GM19395 (cell line): ENCODE measurements around the gene CHCHD3.

Experiments used
- ATAC-seq: cut with Tn5 transposase; IDR thresholded peaks from one replicate; pipeline ENCODE4 v1.9.1; 2021; ENCODE audit warnings: mild to moderate bottlenecking, moderate library complexity; ENCODE audit not compliant: unreplicated experiment

Gene CHCHD3

GRCh38 chr7:133081599-133082389, at the start of gene CHCHD3:
CHCHD3 (minus strand) TSS chr7:133082090; CDS start chr7:133081937, 153 bp downstream.
- peak; percentile 100 for ATAC-seq

- ATAC-seq = no peak
These were observed 48.3 kb upstream of the CHCHD3 start for GRCh38 chr7:133130166-133130565.

DNA sequence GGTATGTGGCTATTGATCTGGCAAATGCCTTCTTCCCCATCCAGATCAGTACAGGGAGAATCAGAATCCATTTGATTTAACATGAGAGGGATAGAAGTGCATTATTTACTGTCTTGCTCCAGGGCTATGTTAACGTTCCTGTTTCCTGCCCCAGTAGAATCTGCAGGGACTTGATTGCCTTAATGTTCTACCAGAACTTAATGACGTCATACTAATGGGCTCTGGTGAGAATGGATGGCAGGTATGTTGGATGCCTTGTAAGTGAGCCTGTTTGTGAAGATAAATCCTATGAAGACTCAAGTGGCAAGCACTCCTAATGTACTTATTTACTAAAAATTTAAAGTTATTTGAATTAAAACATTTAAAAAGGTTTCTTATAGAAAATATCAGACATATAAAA, 44.5 kb upstream of the CHCHD3 start:
- no peak for ATAC-seq

DNA sequence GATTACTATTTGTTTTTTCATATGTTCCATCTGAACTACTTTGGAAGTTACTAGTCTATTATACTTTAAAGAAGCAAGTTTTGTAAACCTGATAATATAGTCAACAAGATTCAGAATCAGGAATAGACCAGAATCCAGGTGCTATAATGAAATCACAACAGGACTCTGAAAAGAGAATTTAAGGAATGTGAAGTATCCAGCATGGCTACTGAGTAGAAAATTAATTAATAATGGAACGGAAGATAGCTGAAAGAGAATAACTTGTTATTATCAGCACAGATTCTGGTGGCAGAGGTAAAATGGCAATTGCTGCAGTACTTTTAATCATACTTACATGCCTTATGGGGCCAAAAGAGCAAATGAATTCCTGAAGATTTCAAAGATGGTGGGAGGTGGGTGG, 43.1 kb upstream of the CHCHD3 start:
- ATAC-seq = no peak

DNA sequence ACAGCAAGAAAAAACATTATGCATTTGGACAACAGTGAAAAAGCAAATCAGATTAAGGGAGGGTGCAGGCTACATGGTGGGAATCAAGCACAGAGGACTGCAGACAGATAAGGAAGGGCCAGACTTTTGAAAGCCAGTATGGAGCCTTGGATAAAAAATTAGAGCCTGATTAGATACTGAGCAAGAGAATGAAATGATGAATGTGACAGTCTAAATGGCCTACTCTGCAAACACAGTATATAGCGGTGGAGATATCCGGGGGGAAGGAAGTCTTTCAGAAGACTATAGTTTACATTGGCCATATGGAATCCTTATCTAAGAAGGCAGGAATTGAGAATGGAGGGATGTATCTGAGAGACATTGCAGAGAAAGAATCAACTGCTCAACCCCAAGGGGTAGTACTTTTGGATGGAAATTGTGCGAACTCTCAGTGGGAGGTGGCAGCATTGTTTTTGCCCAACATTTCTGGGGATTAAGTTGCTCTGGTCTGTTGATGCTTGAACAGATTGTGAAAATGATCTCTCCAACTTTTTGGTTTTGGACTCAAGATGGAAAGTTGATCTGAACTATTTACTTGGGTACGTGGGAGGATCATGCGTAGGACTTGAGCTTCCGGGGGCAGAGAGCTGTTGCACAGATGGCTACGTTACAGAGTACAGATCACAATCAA, 39.4 kb upstream of the CHCHD3 start:
- ATAC-seq = no peak

GRCh38 chr7:133119067-133119466, 37.2 kb upstream of the CHCHD3 start:
- ATAC-seq = no peak

- ATAC-seq = no peak
These were observed 36.4 kb upstream of the CHCHD3 start for GRCh38 chr7:133118261-133118660.

GRCh38 chr7:133117452-133117851, 35.6 kb upstream of the CHCHD3 start:
- no peak for ATAC-seq

DNA sequence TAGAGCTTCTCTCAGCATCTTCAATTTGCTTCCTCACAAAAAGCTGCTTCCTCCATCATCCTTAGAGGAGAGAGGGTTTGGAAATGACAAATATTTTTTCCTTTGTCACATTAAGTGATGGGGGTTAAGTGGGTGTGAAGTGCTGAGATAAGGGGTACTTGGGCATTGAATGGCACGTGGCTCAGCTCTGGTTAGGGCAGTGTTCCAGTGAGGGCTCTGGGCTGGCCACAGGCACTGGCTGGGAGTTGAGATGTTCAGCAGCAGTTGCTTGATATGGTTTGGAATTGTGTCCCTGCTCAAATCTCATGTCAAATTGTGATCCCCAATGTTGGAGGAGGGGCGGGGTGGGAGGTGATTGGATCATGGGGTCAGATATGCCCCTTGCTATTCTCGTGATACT, 33.7 kb upstream of the CHCHD3 start:
- ATAC-seq = no peak

GRCh38 chr7:133114519-133114918, 32.6 kb upstream of the CHCHD3 start:
- ATAC-seq = no peak

GRCh38 chr7:133112976-133113375, 31.1 kb upstream of the CHCHD3 start:
- no peak for ATAC-seq

DNA sequence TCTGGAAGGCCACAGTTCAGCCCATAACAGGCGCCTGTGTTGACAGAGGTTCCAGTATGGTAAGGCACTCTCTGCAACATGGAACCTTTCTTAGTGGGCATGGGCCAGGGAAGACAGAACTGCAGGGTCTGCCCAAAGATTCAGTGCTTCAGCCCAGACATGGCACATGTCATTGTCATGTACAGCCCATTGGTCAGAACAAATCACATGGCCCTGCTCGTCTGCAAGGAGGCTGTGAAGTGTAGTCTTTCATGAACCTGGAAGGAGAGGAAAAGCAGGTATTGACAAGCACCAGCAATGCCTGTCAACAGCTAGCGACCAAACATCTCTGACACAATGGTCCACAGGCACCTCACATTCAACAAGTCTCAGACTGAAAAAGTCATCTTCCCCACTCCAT, 30.4 kb upstream of the CHCHD3 start:
- no peak for ATAC-seq

DNA sequence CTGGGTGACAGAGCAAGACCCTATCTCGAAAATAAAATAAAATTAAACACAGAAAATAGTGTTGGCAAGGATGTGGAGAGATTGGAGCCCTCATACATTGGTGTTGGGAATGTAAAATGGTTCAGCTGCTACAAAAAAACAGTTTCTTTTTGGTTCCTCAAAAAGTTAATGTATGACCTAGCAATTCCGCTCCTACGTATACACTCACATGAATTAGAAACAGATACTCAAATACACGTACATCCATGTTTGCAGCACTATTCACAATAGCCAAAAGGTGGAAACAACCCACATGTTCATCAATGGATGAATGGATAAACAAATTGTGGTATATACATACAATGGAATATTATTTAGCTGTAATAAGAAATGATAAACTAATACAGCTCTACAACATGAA, 28.4 kb upstream of the CHCHD3 start:
- no peak for ATAC-seq

GRCh38 chr7:133109816-133110215, 27.9 kb upstream of the CHCHD3 start:
- no peak for ATAC-seq

- no peak for ATAC-seq
These were observed 26.1 kb upstream of the CHCHD3 start for GRCh38 chr7:133108023-133108422.

DNA sequence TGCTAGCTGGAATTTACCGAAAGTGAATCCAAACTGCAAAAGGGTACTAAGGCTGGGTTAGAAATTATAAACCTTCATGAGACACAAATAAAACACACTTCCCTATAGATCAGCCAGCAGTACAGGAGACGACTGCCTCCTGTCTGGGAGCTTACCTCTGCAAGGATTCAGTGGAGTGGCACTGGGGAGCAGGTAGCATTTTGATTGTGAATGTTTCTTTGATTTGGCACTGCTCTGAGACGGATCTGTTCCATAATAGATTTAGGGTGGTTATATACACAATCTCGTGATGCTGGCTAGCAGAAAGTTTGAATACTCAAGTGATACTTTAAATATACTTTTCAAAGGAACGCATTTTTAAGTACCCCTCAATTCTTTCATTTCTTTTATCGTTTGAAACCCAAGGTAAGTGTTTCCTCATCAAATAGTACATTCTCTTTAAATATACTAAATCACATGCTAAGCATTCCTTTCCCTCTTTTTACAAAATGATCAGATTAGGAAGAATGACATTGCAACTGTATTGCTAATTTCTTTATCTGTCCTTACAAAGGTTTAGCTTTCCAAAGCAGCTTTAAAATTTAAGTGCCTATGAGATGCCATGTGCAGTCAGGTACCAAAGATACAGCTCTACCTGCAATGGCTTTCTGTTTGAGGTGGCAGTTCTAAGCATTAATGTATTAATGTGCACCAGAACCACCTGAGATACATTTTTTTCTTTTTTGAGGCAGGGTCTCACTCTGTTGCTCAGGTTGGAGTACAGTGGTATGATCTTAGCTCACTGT, 20.6 kb upstream of the CHCHD3 start:
- ATAC-seq = no peak

DNA sequence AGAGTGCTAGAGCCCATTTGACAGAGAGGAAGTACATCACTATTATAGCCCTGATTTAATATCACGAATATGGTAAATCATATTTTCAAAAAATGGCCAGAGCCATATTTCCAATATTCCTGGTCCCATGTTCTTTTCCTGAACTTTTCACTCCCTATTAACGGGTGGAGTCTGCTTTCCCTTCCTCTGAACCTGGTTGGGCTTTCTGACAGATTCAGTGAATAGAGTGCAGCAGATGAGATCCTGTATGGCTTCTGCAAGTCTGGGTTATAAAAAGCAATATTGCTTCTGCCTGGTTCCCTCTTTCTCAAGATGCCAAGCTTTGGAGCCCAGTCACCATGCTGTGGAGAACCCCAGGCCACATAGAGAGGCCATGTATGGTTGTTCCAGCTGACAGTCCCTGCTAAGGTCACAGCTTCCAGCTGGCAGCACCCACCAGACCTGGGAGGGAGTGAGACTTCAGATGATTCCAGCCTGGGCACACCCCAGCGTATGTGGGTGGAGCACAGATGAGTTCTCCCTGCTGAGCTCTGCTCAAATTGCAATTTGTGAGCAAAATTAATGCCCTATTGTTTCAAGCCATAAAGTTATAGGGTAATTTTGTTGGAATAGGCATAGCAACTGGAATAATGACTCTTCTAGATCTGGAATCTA, 17.9 kb upstream of the CHCHD3 start:
- no peak for ATAC-seq

- no peak for ATAC-seq
These were observed 13.3 kb upstream of the CHCHD3 start for GRCh38 chr7:133095119-133095671.

GRCh38 chr7:133091943-133092464, 10.1 kb upstream of the CHCHD3 start:
- no peak for ATAC-seq

- peak; percentile 1 for ATAC-seq
These were observed 488 bp upstream of the CHCHD3 start for GRCh38 chr7:133082390-133082766.
